Measurements from ENCODE around the gene EPHX1. TPM values are rescaled to one million over a fixed set of nuclear protein-coding genes. Genes with fewer than 3 reads are reported as not detected.
A peak's percentile ranks its signal among the peaks of the same experiment; 100 is the strongest.

The EPHX1 gene
- total and polyA plus RNA-seq, 2 of the 8 experiments (the other 6 are each of a cell fraction or from before 2014, with no cell fraction given), result 45.3 to 79.1 TPM

GRCh38 chr1:225842074-225842473 is 32.1 kb downstream of the EPHX1 start (continued):
- TF ChIP-seq CHD7 (IDR thresholded peaks at IDR 0.05; ENCODE audit: insufficient replicate concordance, low read length) (no peak), CHD1 (IDR thresholded peaks at IDR 0.05; ENCODE audit: low read depth, low read length) (no peak), SIX5 (IDR thresholded peaks at IDR 0.05; ENCODE audit: low read depth, low read length) (no peak), TAF7 (optimal IDR thresholded peaks at IDR 0.05; ENCODE audit: borderline replicate concordance, low read depth, low read length) (no peak), TAF1 (IDR thresholded peaks at IDR 0.05; ENCODE audit: low read depth, low read length) (no peak), JUN (IDR thresholded peaks at IDR 0.05; ENCODE audit: low read depth, low read length) (no peak), RAD21 (IDR thresholded peaks at IDR 0.05 in 1 of 2, conservative IDR thresholded peaks at IDR 0.05 in 1 of 2; ENCODE audit: low read depth in 2 of 2, low read length in 2 of 2) (peak; percentile 9 to 37; a peak in 3 of 4 replicates), MAFK (IDR thresholded peaks at IDR 0.05; ENCODE audit: low read depth, low read length) (no peak), CTBP2 (IDR thresholded peaks at IDR 0.05; ENCODE audit: borderline replicate concordance, insufficient read depth, insufficient read length, low read length) (no peak), POLR2A (IDR thresholded peaks at IDR 0.05; ENCODE audit: control extremely low read depth in 1 of 2, low read depth in 2 of 2, low read length in 2 of 2) (peak in 1 of 2 experiments; percentile 54; a peak in 1 of 3 replicates), EP300 (IDR thresholded peaks at IDR 0.05; ENCODE audit: borderline replicate concordance in 1 of 2, low read depth in 2 of 2, low read length in 2 of 2) (no peak), TCF12 (IDR thresholded peaks at IDR 0.05; ENCODE audit: low read depth, low read length) (no peak)
